ENCODE measurements around the gene MAML2. TPM values are rescaled to one million over a fixed set of nuclear protein-coding genes. Genes with fewer than 3 reads are reported as not detected.
A peak's percentile ranks its signal among the peaks of the same experiment; 100 is the strongest.

The MAML2 gene
- total and polyA plus RNA-seq, 9 of the 15 experiments (the other 6 are each of a cell fraction or from before 2014, with no cell fraction given): 0.79 to 6.8 (median 4.8) TPM

GRCh38 chr11:96265220-96265737 lies 77.7 kb downstream of the MAML2 start (continued):
- TF ChIP-seq, protein P1, sequence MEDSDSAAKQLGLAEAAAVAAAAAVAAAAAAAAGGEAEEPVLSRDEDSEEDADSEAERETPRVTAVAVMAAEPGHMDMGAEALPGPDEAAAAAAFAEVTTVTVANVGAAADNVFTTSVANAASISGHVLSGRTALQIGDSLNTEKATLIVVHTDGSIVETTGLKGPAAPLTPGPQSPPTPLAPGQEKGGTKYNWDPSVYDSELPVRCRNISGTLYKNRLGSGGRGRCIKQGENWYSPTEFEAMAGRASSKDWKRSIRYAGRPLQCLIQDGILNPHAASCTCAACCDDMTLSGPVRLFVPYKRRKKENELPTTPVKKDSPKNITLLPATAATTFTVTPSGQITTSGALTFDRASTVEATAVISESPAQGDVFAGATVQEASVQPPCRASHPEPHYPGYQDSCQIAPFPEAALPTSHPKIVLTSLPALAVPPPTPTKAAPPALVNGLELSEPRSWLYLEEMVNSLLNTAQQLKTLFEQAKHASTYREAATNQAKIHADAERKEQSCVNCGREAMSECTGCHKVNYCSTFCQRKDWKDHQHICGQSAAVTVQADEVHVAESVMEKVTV (CRISPR knock-in tag; IDR thresholded peaks at IDR 0.05): no peak
- no peak for TF ChIP-seq SMAD4 (CRISPR knock-in tag; conservative IDR thresholded peaks at IDR 0.05)
- TF ChIP-seq PTTG1 (tag; IDR thresholded peaks at IDR 0.05; ENCODE audit: low read depth): no peak
- TF ChIP-seq, protein P2, sequence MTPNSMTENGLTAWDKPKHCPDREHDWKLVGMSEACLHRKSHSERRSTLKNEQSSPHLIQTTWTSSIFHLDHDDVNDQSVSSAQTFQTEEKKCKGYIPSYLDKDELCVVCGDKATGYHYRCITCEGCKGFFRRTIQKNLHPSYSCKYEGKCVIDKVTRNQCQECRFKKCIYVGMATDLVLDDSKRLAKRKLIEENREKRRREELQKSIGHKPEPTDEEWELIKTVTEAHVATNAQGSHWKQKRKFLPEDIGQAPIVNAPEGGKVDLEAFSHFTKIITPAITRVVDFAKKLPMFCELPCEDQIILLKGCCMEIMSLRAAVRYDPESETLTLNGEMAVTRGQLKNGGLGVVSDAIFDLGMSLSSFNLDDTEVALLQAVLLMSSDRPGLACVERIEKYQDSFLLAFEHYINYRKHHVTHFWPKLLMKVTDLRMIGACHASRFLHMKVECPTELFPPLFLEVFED (CRISPR knock-in tag; conservative IDR thresholded peaks at IDR 0.05): no peak
- peak; percentile 93 for TF ChIP-seq HINFP (tag; conservative IDR thresholded peaks at IDR 0.05; ENCODE audit: low read depth)
- TF ChIP-seq JUNB (CRISPR knock-in tag; conservative IDR thresholded peaks at IDR 0.05): no peak
- TF ChIP-seq CTBP1 (IDR thresholded peaks at IDR 0.05; ENCODE audit: borderline replicate concordance): no peak
- TF ChIP-seq ELF2 (CRISPR knock-in tag; IDR thresholded peaks at IDR 0.05): no peak
- TF ChIP-seq ZNF316 (IDR thresholded peaks at IDR 0.05): peak; percentile 47; the same call in 1 of the 2 replicates
- TF ChIP-seq NFATC3 (IDR thresholded peaks at IDR 0.05): no peak
- no peak for TF ChIP-seq HNRNPK (IDR thresholded peaks at IDR 0.05; ENCODE audit: low read depth, low read length, poor library complexity, severe bottlenecking)
- TF ChIP-seq, protein P3, sequence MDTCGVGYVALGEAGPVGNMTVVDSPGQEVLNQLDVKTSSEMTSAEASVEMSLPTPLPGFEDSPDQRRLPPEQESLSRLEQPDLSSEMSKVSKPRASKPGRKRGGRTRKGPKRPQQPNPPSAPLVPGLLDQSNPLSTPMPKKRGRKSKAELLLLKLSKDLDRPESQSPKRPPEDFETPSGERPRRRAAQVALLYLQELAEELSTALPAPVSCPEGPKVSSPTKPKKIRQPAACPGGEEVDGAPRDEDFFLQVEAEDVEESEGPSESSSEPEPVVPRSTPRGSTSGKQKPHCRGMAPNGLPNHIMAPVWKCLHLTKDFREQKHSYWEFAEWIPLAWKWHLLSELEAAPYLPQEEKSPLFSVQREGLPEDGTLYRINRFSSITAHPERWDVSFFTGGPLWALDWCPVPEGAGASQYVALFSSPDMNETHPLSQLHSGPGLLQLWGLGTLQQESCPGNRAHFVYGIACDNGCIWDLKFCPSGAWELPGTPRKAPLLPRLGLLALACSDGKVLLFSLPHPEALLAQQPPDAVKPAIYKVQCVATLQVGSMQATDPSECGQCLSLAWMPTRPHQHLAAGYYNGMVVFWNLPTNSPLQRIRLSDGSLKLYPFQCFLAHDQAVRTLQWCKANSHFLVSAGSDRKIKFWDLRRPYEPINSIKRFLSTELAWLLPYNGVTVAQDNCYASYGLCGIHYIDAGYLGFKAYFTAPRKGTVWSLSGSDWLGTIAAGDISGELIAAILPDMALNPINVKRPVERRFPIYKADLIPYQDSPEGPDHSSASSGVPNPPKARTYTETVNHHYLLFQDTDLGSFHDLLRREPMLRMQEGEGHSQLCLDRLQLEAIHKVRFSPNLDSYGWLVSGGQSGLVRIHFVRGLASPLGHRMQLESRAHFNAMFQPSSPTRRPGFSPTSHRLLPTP (IDR thresholded peaks at IDR 0.05; ENCODE audit: borderline replicate concordance, extremely low read depth, insufficient read length): no peak
- no peak for TF ChIP-seq ASH1L (IDR thresholded peaks at IDR 0.05; ENCODE audit: borderline replicate concordance, low read depth, partially characterized antibody)

Data from K562 (cell line).